RWPE1 (cell line): Measurements from ENCODE around the gene SETD7.

Experiments used
- CTCF ChIA-PET: fragments of 350-600 bp; sonication (Branson Sonifier 250); formaldehyde crosslinking; extraction: SDS; loops from one replicate; lab custom pipeline; 2021; lab: Yijun Ruan, JAX
- POLR2A ChIA-PET: fragments of 400-600 bp; formaldehyde crosslinking; extraction: SDS; loops from one replicate; lab custom pipeline; 2020; ENCODE audit warnings: antibody characterized with exemption; ENCODE audit not compliant: low non-redundant PET; lab: Yijun Ruan, JAX
- DNase-seq: peaks from one replicate; pipeline ENCODE4 v3.0.0; 2012; ENCODE audit warnings: low spot score
- H3K27ac ChIP-seq: fragments of 450-650 bp; 2 replicates; pipeline ENCODE4 v1.5.1; 2017
- TF ChIP-seq, protein P1 (sequence below): fragments of 450-650 bp; conservative IDR thresholded peaks from 2 replicates; pipeline ENCODE4 v1.5.1; 2017; ENCODE audit warnings: low read depth, mild to moderate bottlenecking

SETD7 gene

DNA sequence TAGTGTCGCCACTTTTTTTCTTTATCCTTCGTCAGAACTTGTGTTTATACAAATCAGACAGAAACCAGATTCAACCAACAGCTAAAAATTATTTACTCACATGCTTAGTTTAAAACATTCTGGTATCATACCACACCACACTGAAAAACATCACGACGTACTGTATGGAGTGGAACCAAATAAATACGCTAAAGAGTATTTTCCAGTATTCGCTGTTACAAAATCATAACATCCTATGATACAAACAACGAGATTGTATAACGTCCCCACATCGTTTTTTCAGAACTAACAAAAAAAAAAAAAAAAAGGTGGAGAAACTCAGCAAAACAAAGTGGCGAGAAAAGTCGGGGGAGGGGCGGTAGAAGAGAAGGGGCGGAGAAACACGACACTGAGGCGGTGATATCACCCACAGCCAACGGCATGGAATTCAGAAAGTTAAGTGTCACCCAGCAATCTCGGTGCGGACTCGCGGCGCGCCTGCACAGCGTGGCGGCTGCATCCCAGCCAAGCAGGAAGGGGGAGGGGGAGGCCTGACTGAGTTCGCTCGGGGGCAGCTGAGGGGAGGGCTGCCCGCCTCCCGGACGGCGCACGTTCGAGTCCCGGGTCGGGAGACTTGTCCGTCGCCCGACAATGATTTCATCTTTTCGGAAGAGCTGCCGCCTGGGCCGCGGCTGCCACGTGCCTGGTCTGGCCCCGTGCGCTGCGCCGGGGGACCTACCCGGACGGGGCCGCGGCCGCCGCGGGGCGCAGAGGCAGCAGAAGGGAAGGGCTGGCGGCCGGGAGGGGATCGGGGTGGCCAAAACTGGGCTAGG lies 920 bp downstream of the SETD7 start:
- CTCF ChIA-PET = interaction anchor here (1.0 kb wide), 1 partner anchor 48 kb away, joined by 3 read pairs; no protein-coding TSS in a partner anchor
- DNase-seq = peak; percentile 69
- H3K27ac ChIP-seq = peak overlapping the region; percentile 89
- POLR2A ChIA-PET = no interaction called here
- TF ChIP-seq, protein P1, sequence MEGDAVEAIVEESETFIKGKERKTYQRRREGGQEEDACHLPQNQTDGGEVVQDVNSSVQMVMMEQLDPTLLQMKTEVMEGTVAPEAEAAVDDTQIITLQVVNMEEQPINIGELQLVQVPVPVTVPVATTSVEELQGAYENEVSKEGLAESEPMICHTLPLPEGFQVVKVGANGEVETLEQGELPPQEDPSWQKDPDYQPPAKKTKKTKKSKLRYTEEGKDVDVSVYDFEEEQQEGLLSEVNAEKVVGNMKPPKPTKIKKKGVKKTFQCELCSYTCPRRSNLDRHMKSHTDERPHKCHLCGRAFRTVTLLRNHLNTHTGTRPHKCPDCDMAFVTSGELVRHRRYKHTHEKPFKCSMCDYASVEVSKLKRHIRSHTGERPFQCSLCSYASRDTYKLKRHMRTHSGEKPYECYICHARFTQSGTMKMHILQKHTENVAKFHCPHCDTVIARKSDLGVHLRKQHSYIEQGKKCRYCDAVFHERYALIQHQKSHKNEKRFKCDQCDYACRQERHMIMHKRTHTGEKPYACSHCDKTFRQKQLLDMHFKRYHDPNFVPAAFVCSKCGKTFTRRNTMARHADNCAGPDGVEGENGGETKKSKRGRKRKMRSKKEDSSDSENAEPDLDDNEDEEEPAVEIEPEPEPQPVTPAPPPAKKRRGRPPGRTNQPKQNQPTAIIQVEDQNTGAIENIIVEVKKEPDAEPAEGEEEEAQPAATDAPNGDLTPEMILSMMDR = no peak

DNA sequence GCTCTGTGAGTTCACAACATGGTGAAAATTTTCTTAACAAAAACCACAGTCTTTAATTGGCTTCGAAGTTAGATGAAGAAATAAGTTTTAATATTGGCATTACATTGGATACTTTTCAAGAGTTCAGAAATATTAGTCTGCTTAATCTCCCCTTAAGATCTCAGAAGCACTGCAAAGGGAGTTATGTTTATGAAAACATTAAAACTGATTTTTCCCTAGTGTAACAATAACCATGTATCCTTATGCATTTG lies 1.5 kb downstream of the SETD7 start:
- POLR2A ChIA-PET = no interaction called here
- H3K27ac ChIP-seq = no peak overlapping the region
- CTCF ChIA-PET = interaction anchor here (1.0 kb wide), 1 partner anchor 49 kb away, joined by 3 read pairs; no protein-coding TSS in a partner anchor
- DNase-seq = no peak
- TF ChIP-seq, protein P1 = no peak

DNA sequence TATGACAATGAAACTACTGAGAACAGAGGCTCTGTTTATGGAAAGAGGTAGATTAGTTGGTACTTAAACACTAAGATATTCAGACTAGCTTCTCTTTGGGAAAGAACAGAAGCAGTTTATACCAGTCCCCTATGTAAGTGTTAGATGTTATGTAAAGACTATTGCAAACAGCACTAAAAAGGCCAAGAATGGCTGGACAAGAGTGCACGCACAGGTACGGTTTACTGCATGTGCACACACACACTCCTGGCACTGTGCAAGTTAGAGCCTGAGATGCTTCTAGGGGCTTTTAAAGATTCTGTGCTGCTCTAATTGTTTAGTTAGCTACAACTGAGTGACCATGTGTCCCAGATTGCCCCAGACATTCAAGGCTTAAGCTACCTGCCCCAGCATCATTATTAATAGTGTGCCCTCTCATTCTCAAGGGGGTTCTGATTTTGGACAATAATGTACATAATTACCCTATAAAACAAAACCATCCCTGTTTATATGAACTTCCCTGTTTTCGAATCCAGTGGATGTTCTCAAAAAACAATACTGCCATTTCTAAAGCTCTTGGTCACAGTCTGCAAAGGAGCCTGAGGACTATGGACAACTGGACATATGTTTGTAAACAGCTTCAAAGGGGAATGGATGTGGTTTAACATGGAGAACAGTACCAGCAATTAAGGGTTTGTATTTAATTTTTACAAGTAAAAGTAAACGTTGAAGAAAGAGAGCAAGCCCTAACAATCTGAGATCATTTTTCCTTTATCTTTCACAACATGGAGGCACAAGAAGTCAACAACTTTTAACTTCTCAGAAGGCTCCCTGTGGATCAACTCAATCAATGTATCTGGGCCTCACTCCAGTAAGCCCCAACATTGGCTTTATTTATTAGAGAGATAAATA lies 2.0 kb downstream of the SETD7 start:
- no peak overlapping the region for H3K27ac ChIP-seq
- no peak for DNase-seq
- ChIA-PET POLR2A (no interaction called here), CTCF (interaction anchor here (0.5 to 1.2 kb wide), 4 partner anchors 23 to 982 kb away, joined by 3 to 4 read pairs (median 3); no protein-coding TSS in a partner anchor)
- TF ChIP-seq, protein P1 = no peak

DNA sequence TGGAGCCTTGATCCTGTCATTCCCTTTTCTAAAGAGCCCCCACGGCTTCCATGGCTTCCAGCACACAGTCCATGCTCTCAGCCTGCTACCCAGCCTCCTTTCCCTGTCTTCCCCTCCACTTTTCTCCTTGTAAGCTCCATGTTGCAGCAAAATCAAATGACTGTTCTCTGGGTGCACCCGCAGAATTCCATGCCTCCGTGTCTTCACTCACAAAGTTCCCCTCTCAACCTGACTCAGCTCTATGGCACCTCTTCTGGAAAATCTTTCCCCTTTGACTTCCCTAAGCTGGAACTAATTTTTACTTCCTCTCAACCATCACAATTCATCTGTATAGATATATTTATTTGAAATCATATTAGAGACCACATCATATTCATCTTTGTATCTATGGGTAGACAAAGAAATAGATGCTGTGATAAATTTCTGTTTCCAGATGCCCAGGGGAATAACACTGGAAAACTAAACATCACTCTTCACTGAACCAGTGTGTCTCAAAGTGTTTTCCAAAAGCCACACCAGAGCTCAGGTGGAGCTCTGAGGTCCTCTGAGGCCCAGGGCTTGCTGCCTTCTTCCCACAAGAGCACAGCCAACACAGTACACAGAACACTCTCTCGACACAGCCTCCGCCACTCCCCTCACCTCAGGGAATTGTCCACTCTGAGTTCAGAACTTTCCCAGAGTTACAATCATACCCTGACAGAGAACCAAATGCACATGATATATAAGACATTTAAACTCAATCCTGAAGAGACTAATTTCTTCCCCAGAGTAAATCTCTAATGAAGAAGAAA lies 3.3 kb downstream of the SETD7 start:
- POLR2A ChIA-PET = no interaction called here
- CTCF ChIA-PET = interaction anchor here (0.5 to 1.2 kb wide), 4 partner anchors 21 to 807 kb away, joined by 3 to 5 read pairs (median 4); no protein-coding TSS in a partner anchor
- no peak for DNase-seq

DNA sequence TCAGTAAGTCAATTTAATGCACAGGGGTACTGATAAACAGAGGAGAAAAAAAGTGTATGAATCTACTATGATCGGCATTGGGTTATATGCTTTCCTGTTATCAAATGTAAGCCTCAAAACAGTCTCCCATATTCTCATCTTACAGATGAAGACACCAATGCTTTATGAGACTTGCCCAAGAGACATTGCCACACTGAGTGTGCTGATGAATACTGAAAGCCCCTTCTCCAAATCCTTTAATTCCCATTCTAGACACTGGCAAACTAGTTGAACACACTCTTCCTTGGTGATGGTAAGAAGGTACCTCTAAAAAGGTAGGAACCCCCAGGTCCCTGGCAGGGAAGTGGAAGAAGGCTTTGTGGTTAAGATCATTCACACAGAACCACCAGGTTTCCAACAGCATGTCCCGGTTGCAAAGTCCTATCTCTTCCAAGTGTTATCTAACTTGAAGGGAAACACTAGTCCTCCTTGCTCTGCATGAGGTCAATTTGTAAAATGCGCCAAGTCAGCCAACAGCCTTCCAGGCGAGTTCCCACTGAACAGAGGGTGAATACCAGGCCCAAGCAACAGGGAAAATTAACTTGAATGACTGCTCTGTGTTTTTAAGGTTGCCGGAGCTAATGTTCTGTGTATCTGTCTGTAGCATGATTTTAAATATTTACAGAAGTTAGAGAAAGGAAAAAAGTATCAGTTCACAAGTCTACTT lies 5.1 kb downstream of the SETD7 start:
- DNase-seq = no peak
- ChIA-PET CTCF (no interaction called here), POLR2A (no interaction called here)
- TF ChIP-seq, protein P1 = no peak
- no peak overlapping the region for H3K27ac ChIP-seq

More for the DNA sequence above, 3.3 kb downstream of the SETD7 start:
- H3K27ac ChIP-seq = no peak overlapping the region
- TF ChIP-seq, protein P1 = no peak
